ENCODE results near the gene PRKAR2B.

GRCh38 chr7:107090457-107090856, 46.0 kb downstream of the PRKAR2B start:
- TF ChIP-seq CTCF (conservative IDR thresholded peaks at IDR 0.05; ENCODE audit: low read depth, low read length): no peak
- TF ChIP-seq POLR2A (IDR thresholded peaks at IDR 0.05; ENCODE audit: low read depth, low read length): no peak
- TF ChIP-seq RAD21 (IDR thresholded peaks at IDR 0.05; ENCODE audit: low read length): no peak
- no peak for TF ChIP-seq CEBPB (IDR thresholded peaks at IDR 0.05; ENCODE audit: low read depth, low read length)
- TF ChIP-seq RCOR1 (IDR thresholded peaks at IDR 0.05; ENCODE audit: insufficient replicate concordance, low read length): no peak
- no peak for TF ChIP-seq SMC3 (IDR thresholded peaks at IDR 0.05; ENCODE audit: low read depth, low read length)

Measured in IMR-90 (cell line).